Neural crest cell (in vitro differentiated cells): ENCODE results near the gene DGCR2. TPM values are rescaled to one million over a fixed set of nuclear protein-coding genes. Genes with fewer than 3 reads are reported as not detected.

Experiments
- DNase-seq: peaks from one replicate; pipeline ENCODE4 v3.0.0; 2021; ENCODE audit warnings: low read depth, mixed read lengths, low spot score
- H3K27ac Mint-ChIP-seq: one replicate; pipeline ENCODE4 v1.8.0; 2021; ENCODE audit warnings: mild to moderate bottlenecking, mixed read lengths; ENCODE audit not compliant: unreplicated experiment
- H3K27me3 Mint-ChIP-seq: 2 replicates; pipeline ENCODE4 v1.8.0; 2021; ENCODE audit warnings: low read depth, mild to moderate bottlenecking, mixed read lengths
- H3K36me3 Mint-ChIP-seq: 2 replicates; pipeline ENCODE4 v1.8.0; 2021; ENCODE audit warnings: low read depth, mild to moderate bottlenecking, mixed read lengths
- H3K4me1 Mint-ChIP-seq: 2 replicates; pipeline ENCODE4 v1.8.0; 2021; ENCODE audit warnings: mixed read lengths
- H3K4me3 Mint-ChIP-seq: one replicate; pipeline ENCODE4 v1.8.0; 2021; ENCODE audit warnings: mild to moderate bottlenecking, mixed read lengths
- H3K9me3 Mint-ChIP-seq: 2 replicates; pipeline ENCODE4 v1.8.0; 2021; ENCODE audit warnings: mixed read lengths
- CTCF ChIP-seq: fragments of 200-600 bp; sonication (generic); conservative IDR thresholded peaks from 2 replicates; pipeline ENCODE4 v1.5.0; 2021; ENCODE audit warnings: antibody characterized with exemption, mild to moderate bottlenecking
- total RNA-seq: library from RNA; stranded (reverse); gene quantifications from 2 replicates; pipeline ENCODE4 v1.2.1, GENCODE V29; 2021

The DGCR2 gene
- total RNA-seq, 1 donor from 2014 or later, result 91.6 TPM

- DNase-seq, result no peak
- H3K9me3 Mint-ChIP-seq, result no peaks in the 10 kb centered on the region
- no peak overlapping the region for H3K27ac Mint-ChIP-seq
- no peak for TF ChIP-seq CTCF
- peaks cover 6% of the 10 kb centered on the region for H3K36me3 Mint-ChIP-seq
- H3K27me3 Mint-ChIP-seq, result no peaks in the 10 kb centered on the region
- peak overlapping the region; percentile 23 for H3K4me3 Mint-ChIP-seq
- H3K4me1 Mint-ChIP-seq, result peaks cover 3% of the 10 kb centered on the region
Measured at GRCh38 chr22:19128009-19128401, 5.8 kb upstream of the DGCR2 start.

DNA sequence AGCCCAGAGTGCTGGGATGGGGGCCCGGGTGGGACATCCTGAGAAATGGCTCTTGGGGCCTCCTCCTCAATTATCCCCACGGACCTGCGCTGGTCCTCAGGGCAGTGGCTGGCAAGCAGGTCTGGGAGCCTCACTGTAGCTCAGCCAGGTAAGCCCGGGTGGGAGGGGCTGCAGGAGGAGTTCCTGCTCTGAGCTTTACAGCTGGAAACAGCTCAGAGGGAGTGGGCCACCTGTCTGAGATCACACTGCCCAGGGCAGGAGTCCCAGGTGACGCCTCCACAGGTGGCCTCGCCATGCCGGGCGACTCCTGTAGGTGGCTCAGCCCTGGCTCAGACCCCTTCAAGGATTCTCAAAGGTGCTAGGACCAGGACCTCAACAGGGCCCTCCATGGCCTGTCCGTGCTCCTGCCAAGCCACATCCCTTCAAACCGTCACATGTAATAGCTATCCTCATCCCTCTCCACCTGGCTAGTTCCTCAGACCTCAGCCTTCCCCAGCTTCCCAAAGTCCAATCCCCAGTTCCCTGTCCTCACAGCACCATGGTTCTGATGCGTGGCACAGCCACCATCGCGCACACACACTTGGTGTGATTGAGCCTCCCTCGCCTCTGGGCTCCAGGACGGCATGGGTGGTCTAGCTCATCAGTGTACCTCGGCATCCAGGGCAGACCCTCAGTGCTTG, 5.3 kb upstream of the DGCR2 start:
- Mint-ChIP-seq H3K36me3 (peaks cover 4% of the 10 kb centered on the region), H3K4me1 (peaks cover 9% of the 10 kb centered on the region), H3K9me3 (no peaks in the 10 kb centered on the region), H3K27me3 (no peaks in the 10 kb centered on the region), H3K4me3 (peak overlapping the region; percentile 23), H3K27ac (no peak overlapping the region)
- DNase-seq, result no peak
- no peak for TF ChIP-seq CTCF

GRCh38 chr22:19126309-19127273, 4.4 kb upstream of the DGCR2 start:
- H3K4me3 Mint-ChIP-seq, result peak overlapping the region; percentile 62
- H3K9me3 Mint-ChIP-seq, result no peaks in the 10 kb centered on the region
- no peaks in the 10 kb centered on the region for H3K27me3 Mint-ChIP-seq
- H3K36me3 Mint-ChIP-seq, result no peaks in the 10 kb centered on the region
- peaks cover 9% of the 10 kb centered on the region for H3K4me1 Mint-ChIP-seq
- no peak overlapping the region for H3K27ac Mint-ChIP-seq
- TF ChIP-seq CTCF, result no peak
- no peak for DNase-seq

- Mint-ChIP-seq H3K4me1 (peaks cover 18% of the 10 kb centered on the region), H3K27ac (no peak overlapping the region), H3K27me3 (no peaks in the 10 kb centered on the region), H3K36me3 (no peaks in the 10 kb centered on the region), H3K9me3 (no peaks in the 10 kb centered on the region), H3K4me3 (no peak overlapping the region)
- no peak for TF ChIP-seq CTCF
- DNase-seq, result no peak
Measured at GRCh38 chr22:19125474-19126308, 3.5 kb upstream of the DGCR2 start.

GRCh38 chr22:19125011-19125410, 2.8 kb upstream of the DGCR2 start:
- Mint-ChIP-seq H3K27me3 (no peaks in the 10 kb centered on the region), H3K36me3 (no peaks in the 10 kb centered on the region), H3K4me1 (peaks cover 25% of the 10 kb centered on the region), H3K4me3 (no peak overlapping the region), H3K27ac (no peak overlapping the region), H3K9me3 (no peaks in the 10 kb centered on the region)
- TF ChIP-seq CTCF, result no peak
- no peak for DNase-seq
